ENCODE measurements around the gene HIF1A.
"Not testable (repeated sequence)": the region's sequence is repeated elsewhere in the genome, so short reads cannot be mapped to it uniquely, and the experiment has no call there.

The HIF1A gene

GRCh38 chr14:61694830-61695694 lies at the start of gene HIF1A:
Gene HIF1A, plus strand, starts transcription at chr14:61695513. Its CDS starts 292 bp downstream, at chr14:61695805.
- DNase-seq (ENCODE audit: low read depth) = peak; percentile 82

GRCh38 chr14:61646366-61647116 lies 48.8 kb upstream of the HIF1A start:
- no peak for DNase-seq (ENCODE audit: low read depth)

GRCh38 chr14:61647704-61648103 lies 47.6 kb upstream of the HIF1A start:
- no peak for DNase-seq (ENCODE audit: low read depth)

GRCh38 chr14:61648377-61648776 lies 46.9 kb upstream of the HIF1A start:
- DNase-seq (ENCODE audit: low read depth) = no peak

- DNase-seq (ENCODE audit: low read depth) = no peak
Measured at GRCh38 chr14:61649283-61649682, 46.0 kb upstream of the HIF1A start.

GRCh38 chr14:61651355-61651754 lies 44.0 kb upstream of the HIF1A start:
- no peak for DNase-seq (ENCODE audit: low read depth)

- no peak for DNase-seq (ENCODE audit: low read depth)
Measured at GRCh38 chr14:61652526-61653262, 42.6 kb upstream of the HIF1A start.

- no peak for DNase-seq (ENCODE audit: low read depth)
Measured at GRCh38 chr14:61653507-61653906, 41.8 kb upstream of the HIF1A start.

GRCh38 chr14:61654026-61654425 lies 41.3 kb upstream of the HIF1A start:
- no peak for DNase-seq (ENCODE audit: low read depth)

GRCh38 chr14:61655777-61656176 lies 39.5 kb upstream of the HIF1A start:
- DNase-seq (ENCODE audit: low read depth) = no peak

GRCh38 chr14:61656341-61656740 lies 39.0 kb upstream of the HIF1A start:
- DNase-seq (ENCODE audit: low read depth) = no peak

GRCh38 chr14:61658111-61658510 lies 37.2 kb upstream of the HIF1A start:
- not testable (repeated sequence) for DNase-seq (ENCODE audit: low read depth)

- no peak for DNase-seq (ENCODE audit: low read depth)
Measured at GRCh38 chr14:61659582-61659981, 35.7 kb upstream of the HIF1A start.

- no peak for DNase-seq (ENCODE audit: low read depth)
Measured at GRCh38 chr14:61661471-61662400, 33.6 kb upstream of the HIF1A start.

GRCh38 chr14:61662437-61663311 lies 32.6 kb upstream of the HIF1A start:
- DNase-seq (ENCODE audit: low read depth) = no peak

- no peak for DNase-seq (ENCODE audit: low read depth)
Measured at GRCh38 chr14:61663312-61663979, 31.9 kb upstream of the HIF1A start.

GRCh38 chr14:61668282-61668681 lies 27.0 kb upstream of the HIF1A start:
- DNase-seq (ENCODE audit: low read depth) = no peak

- no peak for DNase-seq (ENCODE audit: low read depth)
Measured at GRCh38 chr14:61670576-61670975, 24.7 kb upstream of the HIF1A start.

GRCh38 chr14:61671082-61671481 lies 24.2 kb upstream of the HIF1A start:
- DNase-seq (ENCODE audit: low read depth) = no peak

GRCh38 chr14:61672796-61673195 lies 22.5 kb upstream of the HIF1A start:
- DNase-seq (ENCODE audit: low read depth) = no peak

Measured in stimulated activated CD8-positive, alpha-beta memory T cell treated with anti-CD3 and anti-CD28 coated beads, Interleukin-15, amount 100 ng/mL, for 24 hours (primary cell).